HepG2 (cell line): ENCODE data around the gene LRRC43. TPM values are rescaled to one million over a fixed set of nuclear protein-coding genes. Genes with fewer than 3 reads are reported as not detected.

Source experiments
- CEBPZ ChIP-seq: IDR thresholded peaks from 2 replicates; pipeline ENCODE4 v1.6.1; 2012; ENCODE audit warnings: low read length, improper control_type of control experiment
- EED ChIP-seq: sonication (generic); formaldehyde crosslinking; IDR thresholded peaks from 2 replicates; pipeline ENCODE4 v1.5.0; 2020; ENCODE audit warnings: mild to moderate bottlenecking, missing genetic modification reagents
- MBNL3 ChIP-seq: fragments of 250-450 bp; sonication (Bioruptor Pico); conservative IDR thresholded peaks from 2 replicates; pipeline ENCODE4 v1.8.0; 2022; ENCODE audit warnings: mild to moderate bottlenecking, inconsistent platforms
- MIER2 ChIP-seq: IDR thresholded peaks from 2 replicates; pipeline ENCODE4 v1.6.1; 2016; ENCODE audit warnings: missing biosample characterization, missing genetic modification reagents
- NR2C2 ChIP-seq: sonication (generic); formaldehyde crosslinking; IDR thresholded peaks from 2 replicates; pipeline ENCODE4 v1.4.0; 2020; ENCODE audit warnings: missing genetic modification reagents, mild to moderate bottlenecking, moderate library complexity, borderline replicate concordance
- NR2F1 ChIP-seq, 2 experiments: fragments of 450-650 bp in 1 of 2; formaldehyde crosslinking in 1 of 2; IDR thresholded peaks; 2 replicates each; pipeline versions ENCODE4 v1.5.0 to v1.6.1; 2016 to 2020; ENCODE audit warnings: mild to moderate bottlenecking in 1 of 2, missing compliant biosample characterization in 1 of 2, missing genetic modification reagents in 1 of 2, moderate library complexity in 1 of 2
- RORA ChIP-seq: sonication (generic); formaldehyde crosslinking; IDR thresholded peaks from 2 replicates; pipeline ENCODE4 v1.5.0; 2020; ENCODE audit warnings: mild to moderate bottlenecking, missing genetic modification reagents, moderate library complexity
- SNRNP70 ChIP-seq: fragments of 200-400 bp; formaldehyde crosslinking; IDR thresholded peaks from 2 replicates; pipeline ENCODE4 v1.6.1; 2017; ENCODE audit warnings: mild to moderate bottlenecking, low read depth, low read length, moderate library complexity
- SPEN ChIP-seq: sonication (generic); formaldehyde crosslinking; IDR thresholded peaks from 2 replicates; pipeline ENCODE4 v1.5.1; 2020; ENCODE audit warnings: low read depth, mild to moderate bottlenecking, missing genetic modification reagents
- TEF ChIP-seq: sonication (generic); formaldehyde crosslinking; IDR thresholded peaks from 2 replicates; pipeline ENCODE4 v1.5.0; 2020; ENCODE audit warnings: missing genetic modification reagents
- TRIM22 ChIP-seq: fragments of 450-650 bp; IDR thresholded peaks from 2 replicates; pipeline ENCODE4 v1.6.1; 2017
- ZNF33B ChIP-seq: sonication (generic); formaldehyde crosslinking; IDR thresholded peaks from 2 replicates; pipeline ENCODE4 v1.5.1; 2020; ENCODE audit warnings: mild to moderate bottlenecking, missing genetic modification reagents
- ZNF354B ChIP-seq: sonication (generic); formaldehyde crosslinking; IDR thresholded peaks from 2 replicates; pipeline ENCODE4 v1.8.0; 2022; ENCODE audit warnings: mild to moderate bottlenecking, missing genetic modification reagents
- ZNF451 ChIP-seq: sonication (generic); formaldehyde crosslinking; IDR thresholded peaks from 2 replicates; pipeline ENCODE4 v1.5.0; 2020; ENCODE audit warnings: mild to moderate bottlenecking, missing genetic modification reagents
- ZNF510 ChIP-seq: sonication (generic); formaldehyde crosslinking; IDR thresholded peaks from 2 replicates; pipeline ENCODE4 v1.4.0; 2020; ENCODE audit warnings: low read depth, mild to moderate bottlenecking, missing genetic modification reagents
- ZNF564 ChIP-seq: sonication (generic); formaldehyde crosslinking; IDR thresholded peaks from 2 replicates; pipeline ENCODE4 v1.8.1; 2023; ENCODE audit warnings: mild to moderate bottlenecking, missing genetic modification reagents
- ZNF598 ChIP-seq: sonication (generic); formaldehyde crosslinking; IDR thresholded peaks from 2 replicates; pipeline ENCODE4 v1.5.1; 2020; ENCODE audit warnings: mild to moderate bottlenecking, missing genetic modification reagents, borderline replicate concordance
- ZNF615 ChIP-seq: sonication (generic); formaldehyde crosslinking; IDR thresholded peaks from 2 replicates; pipeline ENCODE4 v1.5.0; 2020; ENCODE audit warnings: mild to moderate bottlenecking, missing genetic modification reagents, borderline replicate concordance
- polyA plus RNA-seq, 8 experiments: library from polyadenylated mRNA; depleted of rRNA in 3 of 8; stranded (reverse) in 7 of 8; unstranded in 1 of 8; fragments of >200 nt; fragmentation: Illumina TruSeq in 4 of 8; extraction: Trizol in 4 of 8; gene quantifications; 2 replicates each; pipeline versions ENCODE4 v1.2.1 to v1.2.3, GENCODE V29; 2011 to 2016; ENCODE audit warnings: low read depth in 4 of 8, missing spikeins in 1 of 8, mixed read lengths in 1 of 8; ENCODE audit not compliant: insufficient read depth in 1 of 8
- total RNA-seq, 5 experiments: library from RNA; depleted of rRNA; stranded (reverse); fragments of >200 nt; fragmentation: Illumina TruSeq; extraction: Trizol; gene quantifications; 2 replicates each; pipeline ENCODE4 v1.2.3, GENCODE V29; 2016; ENCODE audit warnings: low read depth in 1 of 5
- TF ChIP-seq, protein P1 (sequence below): sonication (generic); formaldehyde crosslinking; IDR thresholded peaks from 2 replicates; pipeline ENCODE4 v1.4.0; 2020; ENCODE audit warnings: mild to moderate bottlenecking, missing genetic modification reagents
- TF ChIP-seq, protein P2 (sequence below): sonication (generic); formaldehyde crosslinking; IDR thresholded peaks from 2 replicates; pipeline ENCODE4 v1.5.0; 2020; ENCODE audit warnings: mild to moderate bottlenecking, missing genetic modification reagents, borderline replicate concordance

LRRC43 gene
- total and polyA plus RNA-seq, 2 of the 13 experiments (the other 11 are each of a cell fraction or from before 2014, with no cell fraction given), result not detected

DNA sequence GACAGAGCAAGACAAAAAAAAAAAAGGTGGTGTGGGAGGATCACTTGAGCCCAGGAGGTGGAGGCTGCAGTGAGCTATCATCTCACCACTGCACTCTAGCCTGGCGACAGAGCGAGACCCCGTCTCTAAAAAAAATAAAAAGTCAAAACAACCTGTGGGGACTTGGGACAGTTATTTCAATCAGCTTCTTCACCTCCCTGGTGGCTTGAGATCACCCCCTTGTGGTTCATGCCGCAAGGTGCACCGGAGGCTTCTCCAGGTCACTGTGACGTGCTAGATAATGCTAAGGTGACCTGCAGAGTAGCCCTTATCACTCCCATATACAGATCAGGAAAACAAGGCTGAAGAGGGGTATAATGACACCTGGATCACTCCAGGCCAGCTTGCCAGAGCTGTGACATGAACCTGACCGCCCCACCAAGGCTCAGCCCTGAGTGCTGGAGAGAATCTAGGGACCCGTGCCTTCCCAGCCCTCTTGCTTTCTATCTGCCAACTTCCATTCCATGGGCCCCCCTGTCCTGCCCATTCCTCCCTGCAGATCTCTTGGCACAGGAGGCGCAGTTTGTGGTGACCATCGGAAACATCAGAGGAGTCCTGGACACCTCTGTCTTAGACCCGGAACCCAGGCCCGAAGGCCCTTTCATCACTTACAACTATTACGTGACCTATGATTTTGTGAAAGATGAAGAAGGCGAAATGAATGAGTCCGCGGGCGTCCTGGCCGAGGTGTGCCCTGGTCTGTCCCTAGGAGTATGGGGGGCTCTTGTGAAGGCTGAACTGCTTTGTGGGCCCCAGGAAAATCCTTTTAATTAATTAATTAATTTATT is 8.1 kb downstream of the LRRC43 start (continued):
- TF ChIP-seq, protein P1, sequence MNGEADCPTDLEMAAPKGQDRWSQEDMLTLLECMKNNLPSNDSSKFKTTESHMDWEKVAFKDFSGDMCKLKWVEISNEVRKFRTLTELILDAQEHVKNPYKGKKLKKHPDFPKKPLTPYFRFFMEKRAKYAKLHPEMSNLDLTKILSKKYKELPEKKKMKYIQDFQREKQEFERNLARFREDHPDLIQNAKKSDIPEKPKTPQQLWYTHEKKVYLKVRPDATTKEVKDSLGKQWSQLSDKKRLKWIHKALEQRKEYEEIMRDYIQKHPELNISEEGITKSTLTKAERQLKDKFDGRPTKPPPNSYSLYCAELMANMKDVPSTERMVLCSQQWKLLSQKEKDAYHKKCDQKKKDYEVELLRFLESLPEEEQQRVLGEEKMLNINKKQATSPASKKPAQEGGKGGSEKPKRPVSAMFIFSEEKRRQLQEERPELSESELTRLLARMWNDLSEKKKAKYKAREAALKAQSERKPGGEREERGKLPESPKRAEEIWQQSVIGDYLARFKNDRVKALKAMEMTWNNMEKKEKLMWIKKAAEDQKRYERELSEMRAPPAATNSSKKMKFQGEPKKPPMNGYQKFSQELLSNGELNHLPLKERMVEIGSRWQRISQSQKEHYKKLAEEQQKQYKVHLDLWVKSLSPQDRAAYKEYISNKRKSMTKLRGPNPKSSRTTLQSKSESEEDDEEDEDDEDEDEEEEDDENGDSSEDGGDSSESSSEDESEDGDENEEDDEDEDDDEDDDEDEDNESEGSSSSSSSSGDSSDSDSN (CRISPR knock-in tag), result no peak
- TF ChIP-seq ZNF510, result no peak
- TF ChIP-seq ZNF598 (CRISPR knock-in tag), result no peak
- TF ChIP-seq TRIM22, result no peak
- no peak for TF ChIP-seq EED (CRISPR knock-in tag)
- no peak for TF ChIP-seq SPEN (CRISPR knock-in tag)
- TF ChIP-seq ZNF33B, result no peak
- TF ChIP-seq RORA (CRISPR knock-in tag), result no peak
- TF ChIP-seq CEBPZ, result no peak
- no peak for TF ChIP-seq ZNF564 (CRISPR knock-in tag)
- no peak for TF ChIP-seq NR2C2
- TF ChIP-seq MBNL3 (CRISPR knock-in tag), result no peak
- TF ChIP-seq NR2F1 (CRISPR knock-in tag; IDR thresholded peaks at IDR 0.05), result no peak
- TF ChIP-seq MIER2 (CRISPR knock-in tag), result no peak
- TF ChIP-seq TEF (CRISPR knock-in tag), result no peak
- no peak for TF ChIP-seq ZNF451 (CRISPR knock-in tag)
- TF ChIP-seq, protein P2, sequence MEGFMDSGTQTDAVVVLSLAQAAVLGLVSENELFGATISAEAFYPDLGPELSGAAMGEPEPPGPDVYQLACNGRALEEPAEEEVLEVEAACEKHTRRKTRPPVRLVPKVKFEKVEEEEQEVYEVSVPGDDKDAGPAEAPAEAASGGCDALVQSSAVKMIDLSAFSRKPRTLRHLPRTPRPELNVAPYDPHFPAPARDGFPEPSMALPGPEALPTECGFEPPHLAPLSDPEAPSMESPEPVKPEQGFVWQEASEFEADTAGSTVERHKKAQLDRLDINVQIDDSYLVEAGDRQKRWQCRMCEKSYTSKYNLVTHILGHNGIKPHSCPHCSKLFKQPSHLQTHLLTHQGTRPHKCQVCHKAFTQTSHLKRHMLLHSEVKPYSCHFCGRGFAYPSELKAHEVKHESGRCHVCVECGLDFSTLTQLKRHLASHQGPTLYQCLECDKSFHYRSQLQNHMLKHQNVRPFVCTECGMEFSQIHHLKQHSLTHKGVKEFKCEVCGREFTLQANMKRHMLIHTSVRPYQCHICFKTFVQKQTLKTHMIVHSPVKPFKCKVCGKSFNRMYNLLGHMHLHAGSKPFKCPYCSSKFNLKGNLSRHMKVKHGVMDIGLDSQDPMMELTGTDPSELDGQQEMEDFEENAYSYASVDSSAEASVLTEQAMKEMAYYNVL, result no peak
- TF ChIP-seq ZNF354B (CRISPR knock-in tag), result no peak
- TF ChIP-seq ZNF615 (CRISPR knock-in tag), result no peak
- TF ChIP-seq SNRNP70, result no peak
